ENCODE results near the gene CDKAL1.

- TF ChIP-seq ZNF8 (CRISPR knock-in tag; IDR thresholded peaks at IDR 0.05) (no peak), ESRRG (CRISPR knock-in tag; IDR thresholded peaks at IDR 0.05) (no peak)
Measured at GRCh38 chr6:20755631-20756030, 221.4 kb downstream of the CDKAL1 start.

All from SK-N-SH treated with all-trans-retinoic acid at 6 μM for 48 hours (cell line).